ENCODE results near the gene IFNA4. TPM values are rescaled to one million over a fixed set of nuclear protein-coding genes. Genes with fewer than 3 reads are reported as not detected.
"Not testable (repeated sequence)": the region's sequence is repeated elsewhere in the genome, so short reads cannot be mapped to it uniquely, and the experiment has no call there.

IFNA4 gene
- total RNA-seq, 2 experiments from 2014 or later: not detected

DNA sequence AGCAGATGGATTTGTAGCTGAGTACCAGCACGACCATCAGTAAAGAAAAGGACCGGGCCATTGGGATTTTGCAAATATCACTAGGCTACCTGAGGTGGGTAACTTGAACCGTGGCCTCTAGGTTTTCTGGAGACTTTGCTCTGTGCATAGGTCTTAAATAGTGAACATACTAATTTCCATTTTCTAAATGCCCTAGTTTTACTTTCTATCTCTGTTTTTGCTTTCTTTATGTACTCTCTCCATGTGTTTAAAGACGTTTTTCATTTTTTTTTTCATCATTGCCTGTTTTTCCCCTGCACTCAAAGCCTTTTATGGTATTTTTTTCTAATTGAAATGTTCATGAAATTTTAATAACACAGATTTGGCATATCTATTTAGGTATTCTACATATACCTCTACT lies 14.7 kb upstream of the IFNA4 start, which contains the start of gene IFNA7:
IFNA7 (minus strand) TSS at position 101 of the 400 bp plus-strand sequence; CDS start at position 61, 40 bp downstream.
- CTCF ChIA-PET; H3K4me3 Mint-ChIP-seq; H3K27ac Mint-ChIP-seq; H3K9me3 Mint-ChIP-seq; H3K4me1 Mint-ChIP-seq; H3K36me3 Mint-ChIP-seq (ENCODE audit: low read depth); DNase-seq; POLR2A ChIA-PET: not testable (repeated sequence)
- peaks cover 38% of the 10 kb centered on the region for H3K27me3 Mint-ChIP-seq

DNA sequence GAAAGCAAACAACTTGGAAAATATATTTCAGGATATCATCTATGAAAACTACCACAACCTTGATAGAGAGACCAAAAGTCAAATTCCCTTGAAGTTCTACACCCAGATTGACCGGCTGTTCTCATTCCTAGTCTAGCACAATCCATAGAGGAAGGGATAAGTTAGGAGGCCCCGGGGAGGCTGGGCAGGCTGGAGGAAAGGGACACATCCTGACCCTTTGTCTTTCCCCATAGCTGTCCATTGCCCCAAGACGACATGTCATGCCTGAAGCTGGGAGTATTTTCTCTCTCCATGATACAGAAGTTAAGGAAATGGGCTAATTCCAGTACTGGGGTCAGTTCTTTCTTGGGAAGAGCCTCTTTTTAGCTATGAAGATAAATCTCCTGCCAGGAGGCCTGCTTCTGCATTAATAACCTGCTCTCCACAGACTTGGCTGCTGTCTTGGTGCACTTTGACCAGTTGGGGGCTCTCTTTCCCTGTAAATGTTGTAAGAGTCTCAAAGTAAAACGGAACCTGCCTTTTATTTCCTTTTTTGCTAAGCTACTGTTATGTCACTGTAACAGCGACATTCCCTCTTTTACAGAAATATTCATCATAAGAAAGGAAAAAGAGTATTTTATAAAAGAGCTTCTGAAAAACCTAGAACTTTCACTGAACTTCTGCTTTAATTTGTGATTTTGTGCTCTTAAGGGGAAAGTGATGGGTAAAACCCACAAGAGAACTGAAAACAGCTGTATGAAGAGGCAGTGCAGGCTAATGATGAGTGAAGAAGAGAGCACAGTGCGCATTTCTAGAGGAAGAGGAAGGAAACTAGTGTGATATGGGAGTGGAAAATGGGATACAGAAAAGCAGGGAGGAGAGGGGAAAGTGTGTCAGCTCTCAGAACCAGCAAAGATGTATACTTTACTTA lies 7.7 kb upstream of the IFNA4 start:
- peak overlapping the region; percentile 25 for H3K4me3 Mint-ChIP-seq
- DNase-seq: peak; percentile 64
- H3K27me3 Mint-ChIP-seq; H3K9me3 Mint-ChIP-seq; H3K36me3 Mint-ChIP-seq (ENCODE audit: low read depth); H3K4me1 Mint-ChIP-seq; H3K27ac Mint-ChIP-seq: not testable (repeated sequence)
- ChIA-PET POLR2A (interaction anchor here (0.6 kb wide), 1 partner anchor 58 kb away, joined by 8 read pairs; no protein-coding TSS in a partner anchor), CTCF (interaction anchor here (0.6 to 1.2 kb wide), 5 partner anchors 9 to 140 kb away, joined by 3 to 5 read pairs (median 3); partner anchors contain the start of gene KLHL9)

DNA sequence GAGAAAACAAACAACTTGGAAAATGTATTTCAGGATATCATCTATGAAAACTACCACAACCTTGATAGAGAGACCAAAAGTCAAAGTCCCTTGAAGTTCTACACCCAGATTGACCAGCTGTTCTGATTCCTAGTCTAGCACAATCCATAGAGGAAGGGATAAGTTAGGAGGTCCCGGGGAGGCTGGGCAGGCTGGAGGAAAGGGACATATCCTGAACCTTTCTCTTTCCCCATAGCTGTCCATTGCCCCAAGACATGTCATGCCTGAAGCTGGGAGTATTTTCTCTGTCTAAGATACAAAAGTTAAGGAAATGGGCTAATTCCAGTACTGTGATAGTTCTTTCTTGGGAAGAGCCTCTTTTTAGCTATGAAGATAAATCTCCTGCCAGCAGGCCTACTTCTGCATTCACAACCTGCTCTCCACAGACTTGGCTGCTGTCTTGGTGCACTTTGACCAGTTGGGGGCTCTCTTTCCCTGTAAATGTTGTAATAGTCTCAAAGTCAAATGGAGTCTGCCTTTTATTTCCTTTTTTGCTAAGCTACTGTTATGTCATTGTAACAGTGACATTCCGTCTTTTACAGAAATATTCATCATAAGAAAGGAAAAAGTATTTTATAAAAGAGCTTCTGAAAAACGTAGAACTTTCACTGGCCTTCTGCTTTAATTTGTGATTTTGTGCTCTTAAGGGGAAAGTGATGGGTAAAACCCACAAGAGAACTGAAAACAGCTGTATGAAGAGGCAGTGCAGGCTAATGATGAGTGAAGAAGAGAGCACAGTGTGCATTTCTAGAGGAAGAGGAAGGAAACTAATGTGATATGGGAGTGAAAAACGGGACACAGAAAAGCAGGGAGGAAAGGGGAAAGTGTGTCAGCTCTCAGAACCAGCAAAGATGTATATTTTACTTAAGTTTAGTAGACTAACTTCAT lies 4.3 kb downstream of the IFNA4 start:
- CTCF ChIA-PET: interaction anchor here (0.7 to 1.4 kb wide), 2 partner anchors 12 to 213 kb away, joined by 3 to 4 read pairs; no protein-coding TSS in a partner anchor
- H3K27ac Mint-ChIP-seq; H3K36me3 Mint-ChIP-seq (ENCODE audit: low read depth); H3K9me3 Mint-ChIP-seq; POLR2A ChIA-PET; H3K4me3 Mint-ChIP-seq; H3K4me1 Mint-ChIP-seq: not testable (repeated sequence)
- DNase-seq: peak; percentile 41
- peaks cover 18% of the 10 kb centered on the region for H3K27me3 Mint-ChIP-seq

DNA sequence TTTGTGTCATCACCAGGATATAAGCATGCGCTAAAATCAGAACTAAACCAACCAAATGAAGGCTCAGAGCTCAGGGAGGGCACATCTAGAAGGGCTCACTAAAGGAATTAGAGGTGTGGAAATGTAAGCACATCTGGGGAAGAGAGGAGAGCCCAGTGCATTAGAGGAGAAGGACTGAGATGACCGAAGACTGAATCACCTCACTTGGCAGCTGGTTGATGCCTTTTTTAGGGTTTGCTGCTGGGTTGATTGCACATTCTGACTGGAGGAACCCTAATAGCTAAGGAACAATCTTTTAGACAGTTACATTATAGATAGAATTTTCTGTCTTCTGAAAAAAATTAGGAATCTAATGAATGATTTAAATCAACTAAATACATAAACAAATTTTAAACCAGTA lies 12.7 kb downstream of the IFNA4 start:
- Mint-ChIP-seq H3K4me1 (no peaks in the 10 kb centered on the region), H3K27me3 (peaks cover 28% of the 10 kb centered on the region), H3K36me3 (ENCODE audit: low read depth) (no peaks in the 10 kb centered on the region), H3K9me3 (no peaks in the 10 kb centered on the region), H3K4me3 (no peak overlapping the region), H3K27ac (no peak overlapping the region)
- ChIA-PET POLR2A (no interaction called here), CTCF (interaction anchor here (0.6 to 1.3 kb wide), 2 partner anchors 20 to 353 kb away, joined by 3 to 4 read pairs; no protein-coding TSS in a partner anchor)
- DNase-seq: no peak

DNA sequence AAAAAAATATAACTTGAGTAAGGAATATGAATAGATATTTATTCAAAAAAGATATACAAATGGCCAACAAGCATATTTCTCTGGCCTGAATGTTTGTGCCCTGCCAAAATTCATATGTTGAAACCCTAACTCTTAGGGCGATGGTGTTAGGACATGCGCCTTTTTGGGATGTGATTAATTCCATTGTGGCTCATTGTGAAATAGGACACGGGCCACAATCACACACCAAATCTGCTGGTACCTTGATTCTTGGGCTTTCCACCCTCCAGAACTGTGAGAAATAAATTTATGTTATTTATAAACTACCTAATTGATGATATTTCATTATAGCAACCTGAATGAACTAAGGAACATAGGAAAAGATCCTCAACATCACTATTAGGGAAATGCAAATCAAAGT lies 15.2 kb downstream of the IFNA4 start:
- peaks cover 34% of the 10 kb centered on the region for H3K27me3 Mint-ChIP-seq
- no peaks in the 10 kb centered on the region for H3K4me1 Mint-ChIP-seq
- H3K4me3 Mint-ChIP-seq: no peak overlapping the region
- ChIA-PET CTCF (no interaction called here), POLR2A (no interaction called here)
- DNase-seq: no peak
- no peak overlapping the region for H3K27ac Mint-ChIP-seq
- no peaks in the 10 kb centered on the region for H3K9me3 Mint-ChIP-seq
- H3K36me3 Mint-ChIP-seq (ENCODE audit: low read depth): no peaks in the 10 kb centered on the region

DNA sequence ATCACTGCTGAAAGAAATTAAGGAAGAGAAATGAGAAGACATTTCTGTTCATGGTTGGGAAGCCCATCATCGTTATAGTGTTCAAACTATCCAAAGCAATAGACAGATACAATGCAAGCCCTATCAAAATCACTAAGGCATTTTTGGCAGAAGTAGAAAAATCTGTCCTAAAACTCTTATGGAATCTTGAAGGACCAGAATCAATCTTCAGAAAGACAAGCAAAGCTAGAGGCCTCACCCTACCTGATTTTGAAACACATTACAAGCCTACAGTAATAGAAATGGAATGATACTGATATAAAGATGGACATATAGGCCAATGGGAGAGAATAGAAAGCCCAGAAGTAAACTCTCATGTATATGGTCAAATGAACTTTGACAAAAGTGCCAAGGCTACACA lies 16.0 kb downstream of the IFNA4 start:
- Mint-ChIP-seq H3K4me3 (no peak overlapping the region), H3K4me1 (peaks cover 3% of the 10 kb centered on the region), H3K36me3 (ENCODE audit: low read depth) (no peaks in the 10 kb centered on the region), H3K9me3 (no peaks in the 10 kb centered on the region), H3K27me3 (peaks cover 33% of the 10 kb centered on the region), H3K27ac (no peak overlapping the region)
- DNase-seq: no peak
- CTCF ChIA-PET: no interaction called here
- POLR2A ChIA-PET: no interaction called here

DNA sequence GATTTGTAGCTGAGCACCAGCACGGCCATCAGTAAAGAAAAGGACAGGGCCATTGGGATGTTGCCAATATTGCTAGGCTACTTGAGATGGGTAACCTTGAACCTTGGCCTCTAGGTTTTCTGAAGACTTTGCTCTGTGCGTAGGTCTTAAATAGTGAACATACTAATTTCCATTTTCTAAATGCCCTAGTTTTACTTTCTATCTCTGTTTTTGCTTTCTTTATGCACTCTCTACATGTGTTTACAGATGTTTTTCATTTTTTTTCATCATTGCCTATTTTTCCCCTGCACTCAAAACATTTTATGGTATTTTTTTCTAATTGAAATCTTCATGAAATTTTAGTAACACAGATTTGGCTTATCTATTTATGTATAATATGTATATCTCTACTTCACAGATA lies 20.8 kb downstream of the IFNA4 start, which contains the start of gene IFNA21:
IFNA21 (minus strand) TSS at position 101 of the 400 bp plus-strand sequence; CDS start at position 53, 48 bp downstream.
- H3K4me1 Mint-ChIP-seq: peaks cover 23% of the 10 kb centered on the region
- H3K27me3 Mint-ChIP-seq: peaks cover 23% of the 10 kb centered on the region
- H3K9me3 Mint-ChIP-seq; H3K36me3 Mint-ChIP-seq (ENCODE audit: low read depth); CTCF ChIA-PET; H3K4me3 Mint-ChIP-seq; POLR2A ChIA-PET; DNase-seq; H3K27ac Mint-ChIP-seq: not testable (repeated sequence)

DNA sequence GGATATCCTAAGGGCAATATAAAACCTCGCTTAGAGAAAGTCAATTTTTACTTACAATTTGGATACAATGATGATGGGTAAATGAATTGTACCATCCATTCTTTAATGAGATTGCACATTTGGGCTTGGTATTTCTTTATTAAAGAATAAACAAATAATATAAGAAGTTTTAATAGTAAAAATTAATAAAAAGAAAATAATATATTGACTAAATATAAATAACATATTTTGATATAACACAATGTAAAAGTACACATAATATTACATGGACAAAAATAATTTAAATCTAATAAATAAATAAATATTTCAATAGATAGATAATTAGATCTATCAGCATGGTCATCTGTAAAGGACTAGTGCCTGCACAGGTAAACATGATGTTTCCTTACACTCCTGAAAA lies 21.9 kb downstream of the IFNA4 start:
- POLR2A ChIA-PET: no interaction called here
- H3K9me3 Mint-ChIP-seq: peaks cover 6% of the 10 kb centered on the region
- H3K36me3 Mint-ChIP-seq (ENCODE audit: low read depth): peaks cover 14% of the 10 kb centered on the region
- peaks cover 33% of the 10 kb centered on the region for H3K4me1 Mint-ChIP-seq
- H3K4me3 Mint-ChIP-seq: no peak overlapping the region
- DNase-seq: no peak
- H3K27me3 Mint-ChIP-seq: peaks cover 23% of the 10 kb centered on the region
- no peak overlapping the region for H3K27ac Mint-ChIP-seq
- CTCF ChIA-PET: no interaction called here

DNA sequence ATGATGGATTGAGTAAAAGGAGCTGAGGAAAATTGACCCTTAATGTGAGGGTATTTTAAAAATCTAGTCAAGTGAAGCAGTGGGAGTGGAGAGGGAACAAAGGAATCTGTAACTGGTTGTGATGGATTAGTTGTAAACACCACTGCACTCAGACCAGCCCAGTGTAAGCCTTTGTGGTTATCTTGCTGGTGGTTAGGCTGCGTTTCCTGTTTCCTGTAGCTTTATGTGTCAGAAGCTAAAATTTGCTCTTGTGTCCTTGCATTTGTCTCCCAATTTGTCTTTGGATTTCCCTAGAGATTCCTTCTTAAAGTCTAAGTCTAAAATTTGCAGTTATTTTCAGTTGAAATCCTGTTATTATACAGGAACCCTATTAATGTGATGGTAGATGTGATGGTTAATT lies 27.2 kb downstream of the IFNA4 start:
- Mint-ChIP-seq H3K4me1 (peaks cover 56% of the 10 kb centered on the region), H3K27me3 (peaks cover 3% of the 10 kb centered on the region), H3K9me3 (peaks cover 18% of the 10 kb centered on the region), H3K36me3 (ENCODE audit: low read depth) (peaks cover 30% of the 10 kb centered on the region), H3K27ac (peak overlapping the region; percentile 51), H3K4me3 (peak overlapping the region; percentile 67)
- CTCF ChIA-PET: interaction anchor here (1.4 kb wide), 1 partner anchor 42 kb away, joined by 4 read pairs; no protein-coding TSS in a partner anchor
- POLR2A ChIA-PET: no interaction called here
- DNase-seq: peak; percentile 65

DNA sequence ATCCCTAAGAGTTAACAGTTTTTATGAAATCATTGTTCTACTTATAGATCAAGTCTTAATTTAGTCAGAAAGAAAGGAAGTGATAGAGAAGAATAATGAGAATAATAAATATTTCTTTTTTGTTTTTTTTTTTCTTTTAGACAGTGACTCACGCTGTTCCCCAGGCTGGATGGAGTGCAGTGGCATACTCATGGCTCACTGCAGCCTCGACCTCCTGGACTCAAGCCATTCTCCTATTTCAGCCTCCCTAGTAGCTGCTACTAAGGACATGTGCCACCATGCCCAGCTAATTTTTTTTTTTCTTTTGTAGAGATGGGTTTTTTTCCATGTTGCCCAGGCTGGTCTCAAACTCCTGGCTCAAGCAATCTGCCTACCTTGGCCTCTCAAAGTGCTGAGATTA lies 31.9 kb downstream of the IFNA4 start:
- no peak overlapping the region for H3K4me3 Mint-ChIP-seq
- ChIA-PET CTCF (no interaction called here), POLR2A (interaction anchor here (0.7 kb wide), 1 partner anchor 470 kb away, joined by 5 read pairs; no protein-coding TSS in a partner anchor)
- H3K27ac Mint-ChIP-seq: no peak overlapping the region
- peaks cover 12% of the 10 kb centered on the region for H3K9me3 Mint-ChIP-seq
- peaks cover 15% of the 10 kb centered on the region for H3K36me3 Mint-ChIP-seq (ENCODE audit: low read depth)
- peaks cover 35% of the 10 kb centered on the region for H3K4me1 Mint-ChIP-seq
- DNase-seq: no peak
- peaks cover 14% of the 10 kb centered on the region for H3K27me3 Mint-ChIP-seq

DNA sequence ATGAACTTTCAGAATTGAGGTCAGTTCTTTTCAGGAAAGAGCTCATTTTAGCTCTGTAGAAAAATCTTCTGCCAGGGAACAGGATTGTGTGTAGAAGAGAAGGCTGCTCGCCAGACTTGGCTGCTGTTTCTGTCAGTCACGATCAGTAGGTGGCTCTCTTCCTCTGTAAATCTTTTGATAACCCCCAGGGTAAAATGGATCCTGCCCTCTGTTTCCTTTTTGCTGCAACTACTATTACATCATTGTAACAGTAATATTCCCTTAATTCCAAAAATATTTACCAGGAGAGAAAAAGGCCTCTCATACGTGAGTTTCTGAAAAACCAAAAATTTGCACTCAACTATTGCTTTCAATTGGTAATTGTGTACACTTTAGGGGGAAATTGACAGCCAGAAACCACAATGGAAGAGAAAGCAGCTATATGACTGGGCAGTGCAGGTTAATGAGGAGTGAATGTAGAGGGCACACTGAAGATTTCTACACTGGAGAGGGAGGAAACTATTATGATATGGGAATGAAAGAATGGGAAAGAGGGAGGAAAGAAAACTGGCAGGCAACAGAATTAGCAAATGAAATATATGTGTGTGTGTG lies 33.3 kb downstream of the IFNA4 start:
- CTCF ChIA-PET: interaction anchor here (0.6 to 1.1 kb wide), 5 partner anchors 9 to 526 kb away, joined by 3 to 4 read pairs (median 3); no protein-coding TSS in a partner anchor
- Mint-ChIP-seq H3K36me3 (ENCODE audit: low read depth) (peaks cover 18% of the 10 kb centered on the region), H3K27me3 (peaks cover 22% of the 10 kb centered on the region), H3K4me3 (no peak overlapping the region), H3K27ac (no peak overlapping the region), H3K9me3 (peaks cover 18% of the 10 kb centered on the region), H3K4me1 (peaks cover 24% of the 10 kb centered on the region)
- POLR2A ChIA-PET: no interaction called here
- DNase-seq: peak; percentile 45

DNA sequence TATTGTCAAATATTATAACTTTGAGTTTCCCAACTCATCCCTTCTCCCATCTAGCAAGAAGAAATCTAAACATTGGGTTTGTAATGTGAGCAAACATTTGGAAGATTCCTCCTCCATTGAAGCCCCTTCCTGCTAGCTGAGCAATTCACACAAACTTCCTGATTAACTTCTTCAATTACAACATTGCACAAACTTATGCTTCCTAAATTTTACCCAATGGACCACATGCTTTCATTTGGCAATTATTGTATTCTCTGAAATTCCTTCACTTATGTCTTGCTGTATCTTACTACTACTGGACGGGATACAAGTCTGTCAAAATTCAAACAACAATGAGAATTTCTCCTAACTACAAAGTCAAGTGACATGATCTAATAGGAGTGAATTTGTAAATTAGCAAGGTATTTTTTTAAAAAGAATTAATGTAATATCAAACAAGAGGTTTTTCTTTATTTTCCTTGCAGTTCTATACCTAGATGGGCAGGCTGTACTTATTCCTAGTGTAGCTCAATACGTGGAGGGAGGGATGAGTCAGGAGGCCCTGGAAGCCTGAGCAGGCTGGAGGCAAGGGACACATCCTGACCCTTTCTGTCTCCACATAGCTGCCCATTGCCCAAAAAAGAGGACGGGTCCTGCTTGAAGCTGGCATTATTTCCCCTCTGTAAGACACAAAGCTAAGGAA lies 33.9 kb downstream of the IFNA4 start:
- Mint-ChIP-seq H3K9me3 (peaks cover 19% of the 10 kb centered on the region), H3K4me1 (peaks cover 19% of the 10 kb centered on the region), H3K27ac (no peak overlapping the region), H3K27me3 (peaks cover 24% of the 10 kb centered on the region), H3K36me3 (ENCODE audit: low read depth) (peaks cover 19% of the 10 kb centered on the region), H3K4me3 (no peak overlapping the region)
- ChIA-PET POLR2A (no interaction called here), CTCF (interaction anchor here (0.6 to 1.1 kb wide), 5 partner anchors 10 to 525 kb away, joined by 3 to 4 read pairs (median 3); no protein-coding TSS in a partner anchor)
- no peak for DNase-seq
